Type B pancreatic cell (in vitro differentiated cells): ENCODE results near the gene FIGN. TPM values are rescaled to one million over a fixed set of nuclear protein-coding genes. Genes with fewer than 3 reads are reported as not detected.
A peak's percentile ranks its signal among the peaks of the same experiment; 100 is the strongest.

ENCODE experiments used
- DNase-seq: peaks from one replicate; pipeline ENCODE4 v3.0.0; 2021; ENCODE audit warnings: mixed read lengths; ENCODE audit not compliant: unreplicated experiment; ENCODE audit errors: extremely low spot score
- H3K27ac Mint-ChIP-seq: 2 replicates; pipeline ENCODE4 v1.8.0; 2021; ENCODE audit warnings: mild to moderate bottlenecking, mixed read lengths
- H3K27me3 Mint-ChIP-seq: 2 replicates; pipeline ENCODE4 v1.8.0; 2021; ENCODE audit warnings: mixed read lengths
- H3K36me3 Mint-ChIP-seq: 2 replicates; pipeline ENCODE4 v1.8.0; 2021; ENCODE audit warnings: mixed read lengths
- H3K4me1 Mint-ChIP-seq: one replicate; pipeline ENCODE4 v1.8.0; 2021; ENCODE audit warnings: mixed read lengths; ENCODE audit not compliant: unreplicated experiment
- H3K4me3 Mint-ChIP-seq: 2 replicates; pipeline ENCODE4 v1.8.0; 2021; ENCODE audit warnings: mild to moderate bottlenecking, mixed read lengths
- H3K9me3 Mint-ChIP-seq: 2 replicates; pipeline ENCODE4 v1.8.0; 2021; ENCODE audit warnings: mixed read lengths
- CTCF ChIP-seq: fragments of 200-600 bp; sonication (generic); conservative IDR thresholded peaks from 2 replicates; pipeline ENCODE4 v1.5.0; 2021; ENCODE audit warnings: antibody characterized with exemption, mild to moderate bottlenecking
- total RNA-seq: library from RNA; stranded (reverse); gene quantifications from 2 replicates; pipeline ENCODE4 v1.2.1, GENCODE V29; 2021; ENCODE audit warnings: low replicate concordance

The FIGN gene
- total RNA-seq, 1 donor from 2014 or later = 19.5 TPM

- Mint-ChIP-seq H3K36me3 (no peaks in the 10 kb centered on the region), H3K27ac (peak overlapping the region; percentile 54), H3K4me1 (peaks cover 28% of the 10 kb centered on the region), H3K4me3 (peak overlapping the region; percentile 97), H3K9me3 (no peaks in the 10 kb centered on the region), H3K27me3 (peaks cover 9% of the 10 kb centered on the region)
- no peak for TF ChIP-seq CTCF
- no peak for DNase-seq
Measured at GRCh38 chr2:163733301-163733938, 2.4 kb downstream of the FIGN start.

GRCh38 chr2:163732727-163733126, 3.1 kb downstream of the FIGN start:
- no peak for TF ChIP-seq CTCF
- Mint-ChIP-seq H3K27ac (no peak overlapping the region), H3K4me1 (peaks cover 28% of the 10 kb centered on the region), H3K36me3 (no peaks in the 10 kb centered on the region), H3K9me3 (no peaks in the 10 kb centered on the region), H3K27me3 (peaks cover 8% of the 10 kb centered on the region), H3K4me3 (peak overlapping the region; percentile 97)
- no peak for DNase-seq

DNA sequence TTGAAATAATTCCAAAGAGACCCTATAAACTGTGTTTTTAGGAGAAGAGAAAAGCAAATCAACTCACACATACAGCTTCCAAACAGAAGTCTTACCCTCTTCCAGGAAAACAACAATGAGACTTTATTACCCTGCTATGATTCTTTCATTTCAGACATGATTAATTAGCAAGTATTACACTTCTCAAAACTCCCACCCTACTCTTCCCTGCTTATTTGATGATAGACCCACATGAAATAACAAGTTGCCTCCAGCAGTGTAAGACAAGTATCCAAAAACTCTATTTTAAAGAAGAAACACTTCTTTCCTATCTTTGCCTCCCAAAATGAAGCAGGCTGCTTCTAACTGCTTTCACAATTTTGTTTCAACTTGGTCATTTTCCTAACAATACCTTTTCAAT, 4.1 kb downstream of the FIGN start:
- Mint-ChIP-seq H3K27me3 (no peaks in the 10 kb centered on the region), H3K9me3 (no peaks in the 10 kb centered on the region), H3K4me1 (peaks cover 23% of the 10 kb centered on the region), H3K4me3 (peak overlapping the region; percentile 13), H3K27ac (no peak overlapping the region), H3K36me3 (no peaks in the 10 kb centered on the region)
- no peak for DNase-seq
- TF ChIP-seq CTCF = no peak

- no peaks in the 10 kb centered on the region for H3K27me3 Mint-ChIP-seq
- H3K36me3 Mint-ChIP-seq = no peaks in the 10 kb centered on the region
- H3K4me3 Mint-ChIP-seq = no peak overlapping the region
- no peaks in the 10 kb centered on the region for H3K9me3 Mint-ChIP-seq
- TF ChIP-seq CTCF = no peak
- no peak for DNase-seq
- H3K27ac Mint-ChIP-seq = no peak overlapping the region
- peaks cover 26% of the 10 kb centered on the region for H3K4me1 Mint-ChIP-seq
Measured at GRCh38 chr2:163730556-163730955, 5.3 kb downstream of the FIGN start.

GRCh38 chr2:163729636-163730273, 6.1 kb downstream of the FIGN start:
- Mint-ChIP-seq H3K4me3 (no peak overlapping the region), H3K9me3 (no peaks in the 10 kb centered on the region), H3K27ac (no peak overlapping the region), H3K36me3 (no peaks in the 10 kb centered on the region), H3K4me1 (peaks cover 26% of the 10 kb centered on the region), H3K27me3 (no peaks in the 10 kb centered on the region)
- no peak for DNase-seq
- TF ChIP-seq CTCF = no peak
